SK-N-SH (cell line): Measurements from ENCODE around the gene MCUB.

Experiments
- CHD2 ChIP-seq: fragments of 150-350 bp; IDR thresholded peaks from 2 replicates; pipeline ENCODE4 v1.6.1; 2018; ENCODE audit warnings: low read length; ENCODE audit not compliant: partially characterized antibody
- CTCF ChIP-seq: fragments of 200-600 bp; sonication (generic); IDR thresholded peaks from 2 replicates; pipeline ENCODE4 v1.6.1; 2017; ENCODE audit warnings: antibody characterized with exemption, mild to moderate bottlenecking, moderate library complexity
- REST ChIP-seq: IDR thresholded peaks from 2 replicates; pipeline ENCODE4 v1.6.1; 2012; ENCODE audit warnings: mild to moderate bottlenecking, low read depth, low read length, moderate library complexity
- TCF12 ChIP-seq: IDR thresholded peaks from 2 replicates; pipeline ENCODE4 v1.4.0; 2012

GRCh38 chr4:109682875-109683274, 122.8 kb downstream of the MCUB start:
- TF ChIP-seq CHD2 (no peak), CTCF (no peak), TCF12 (no peak), REST (no peak)
